GM19324 (cell line): Measurements from ENCODE around the gene IFT20.

Experiments used
- ATAC-seq: cut with Tn5 transposase; IDR thresholded peaks from one replicate; pipeline ENCODE4 v1.9.1; 2021; ENCODE audit warnings: mild to moderate bottlenecking, moderate library complexity; ENCODE audit not compliant: unreplicated experiment, low FRiP score

Gene IFT20, protein sequence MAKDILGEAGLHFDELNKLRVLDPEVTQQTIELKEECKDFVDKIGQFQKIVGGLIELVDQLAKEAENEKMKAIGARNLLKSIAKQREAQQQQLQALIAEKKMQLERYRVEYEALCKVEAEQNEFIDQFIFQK

DNA sequence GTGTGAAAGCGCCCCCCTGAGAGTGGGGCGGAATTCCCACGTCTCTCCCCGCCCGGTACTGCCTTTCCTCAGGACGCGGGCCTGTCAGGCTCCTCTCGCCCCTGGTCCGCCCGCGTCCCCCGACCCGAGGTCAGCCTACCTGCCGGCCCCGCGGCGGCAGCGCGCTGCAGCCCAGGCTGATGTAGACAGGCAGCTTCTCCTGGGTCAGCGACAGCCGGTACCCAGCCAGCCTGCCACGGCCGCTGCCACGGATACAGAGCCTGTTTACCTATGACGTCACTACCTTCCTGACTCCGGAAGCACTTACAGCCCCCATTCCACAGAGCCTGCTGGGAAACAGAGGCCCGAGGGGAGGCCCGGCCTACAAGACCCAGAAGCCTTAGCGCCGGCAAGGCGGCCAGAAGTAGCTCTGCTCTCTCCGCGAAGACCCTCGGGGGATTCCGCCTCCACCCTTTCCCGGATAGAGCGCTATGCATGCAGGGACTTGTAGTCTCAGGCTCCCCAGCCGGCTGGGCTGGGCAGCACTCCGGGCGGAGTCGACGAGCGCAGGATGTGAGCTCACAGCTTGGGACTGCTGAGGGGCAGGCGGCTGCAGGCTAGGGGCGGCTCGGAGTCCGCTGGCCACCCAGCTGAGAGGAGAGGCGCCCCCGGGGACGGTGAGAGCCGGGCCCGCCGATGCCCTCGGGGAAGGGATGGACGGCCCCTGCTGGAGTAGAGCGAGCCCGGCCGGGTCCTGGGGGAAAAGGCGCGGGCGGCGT lies at the start of gene IFT20, which contains the start of gene TNFAIP1:
TSS of gene IFT20 (minus strand) at position 272 of the 758 bp plus-strand sequence. CDS start 3,487 bp downstream, outside the sequence.
TSS of gene TNFAIP1 (plus strand) at position 561 of the 758 bp plus-strand sequence. CDS start 3,761 bp downstream, outside the sequence.
- peak; percentile 97 for ATAC-seq

DNA sequence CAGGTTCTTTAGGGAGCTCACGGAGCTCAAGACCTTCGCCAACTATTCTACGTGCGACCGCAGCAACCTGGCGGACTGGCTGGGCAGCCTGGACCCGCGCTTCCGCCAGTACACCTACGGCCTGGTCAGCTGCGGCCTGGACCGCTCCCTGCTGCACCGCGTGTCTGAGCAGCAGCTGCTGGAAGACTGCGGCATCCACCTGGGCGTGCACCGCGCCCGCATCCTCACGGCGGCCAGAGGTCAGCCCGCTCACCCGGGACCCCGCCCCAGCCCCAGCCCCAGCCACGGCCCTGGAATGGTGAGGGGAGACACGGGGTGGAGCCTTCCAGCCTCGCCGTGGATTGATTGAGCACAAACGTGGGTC lies 49.7 kb upstream of the IFT20 start:
- ATAC-seq = no peak

DNA sequence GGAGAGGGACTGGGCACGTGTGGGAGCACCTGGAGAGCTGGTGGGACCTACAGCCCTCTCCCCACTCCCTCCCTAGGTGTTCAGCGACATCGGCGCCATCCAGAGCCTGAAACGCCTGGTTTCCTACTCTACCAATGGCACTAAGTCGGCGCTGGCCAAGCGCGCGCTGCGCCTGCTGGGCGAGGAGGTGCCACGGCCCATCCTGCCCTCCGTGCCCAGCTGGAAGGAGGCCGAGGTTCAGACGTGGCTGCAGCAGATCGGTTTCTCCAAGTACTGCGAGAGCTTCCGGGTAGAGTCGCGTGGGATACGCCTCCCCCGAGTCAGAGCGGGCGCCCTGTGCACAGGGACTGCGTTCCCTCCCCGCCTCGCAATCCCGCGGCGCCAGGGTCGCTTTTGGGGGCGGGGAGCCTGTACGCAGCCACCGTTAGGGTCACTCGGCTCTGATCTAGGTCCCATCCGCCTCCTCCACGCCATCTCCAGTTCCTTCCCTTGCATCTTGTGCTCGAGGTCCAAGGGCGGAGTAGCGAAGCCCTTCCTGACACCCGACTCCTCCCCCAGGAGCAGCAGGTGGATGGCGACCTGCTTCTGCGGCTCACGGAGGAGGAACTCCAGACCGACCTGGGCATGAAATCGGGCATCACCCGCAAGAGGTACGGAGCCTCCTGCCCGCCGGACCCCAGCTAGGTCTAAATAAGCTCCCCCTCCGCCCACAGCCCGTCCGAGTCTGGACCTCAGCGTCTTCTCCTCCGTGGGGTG lies 49.2 kb upstream of the IFT20 start:
- ATAC-seq = no peak

DNA sequence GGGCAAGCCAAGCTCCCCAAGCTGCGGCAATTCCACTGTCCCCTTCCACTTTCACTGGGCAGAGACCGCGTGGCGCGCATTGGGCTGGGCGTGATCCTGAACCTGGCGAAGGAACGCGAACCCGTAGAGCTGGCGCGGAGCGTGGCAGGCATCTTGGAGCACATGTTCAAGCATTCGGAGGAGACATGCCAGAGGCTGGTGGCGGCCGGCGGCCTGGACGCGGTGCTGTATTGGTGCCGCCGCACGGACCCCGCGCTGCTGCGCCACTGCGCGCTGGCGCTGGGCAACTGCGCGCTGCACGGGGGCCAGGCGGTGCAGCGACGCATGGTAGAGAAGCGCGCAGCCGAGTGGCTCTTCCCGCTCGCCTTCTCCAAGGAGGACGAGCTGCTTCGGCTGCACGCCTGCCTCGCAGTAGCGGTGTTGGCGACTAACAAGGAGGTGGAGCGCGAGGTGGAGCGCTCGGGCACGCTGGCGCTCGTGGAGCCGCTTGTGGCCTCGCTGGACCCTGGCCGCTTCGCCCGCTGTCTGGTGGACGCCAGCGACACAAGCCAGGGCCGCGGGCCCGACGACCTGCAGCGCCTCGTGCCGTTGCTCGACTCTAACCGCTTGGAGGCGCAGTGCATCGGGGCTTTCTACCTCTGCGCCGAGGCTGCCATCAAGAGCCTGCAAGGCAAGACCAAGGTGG lies 46.0 kb upstream of the IFT20 start:
- ATAC-seq = no peak

DNA sequence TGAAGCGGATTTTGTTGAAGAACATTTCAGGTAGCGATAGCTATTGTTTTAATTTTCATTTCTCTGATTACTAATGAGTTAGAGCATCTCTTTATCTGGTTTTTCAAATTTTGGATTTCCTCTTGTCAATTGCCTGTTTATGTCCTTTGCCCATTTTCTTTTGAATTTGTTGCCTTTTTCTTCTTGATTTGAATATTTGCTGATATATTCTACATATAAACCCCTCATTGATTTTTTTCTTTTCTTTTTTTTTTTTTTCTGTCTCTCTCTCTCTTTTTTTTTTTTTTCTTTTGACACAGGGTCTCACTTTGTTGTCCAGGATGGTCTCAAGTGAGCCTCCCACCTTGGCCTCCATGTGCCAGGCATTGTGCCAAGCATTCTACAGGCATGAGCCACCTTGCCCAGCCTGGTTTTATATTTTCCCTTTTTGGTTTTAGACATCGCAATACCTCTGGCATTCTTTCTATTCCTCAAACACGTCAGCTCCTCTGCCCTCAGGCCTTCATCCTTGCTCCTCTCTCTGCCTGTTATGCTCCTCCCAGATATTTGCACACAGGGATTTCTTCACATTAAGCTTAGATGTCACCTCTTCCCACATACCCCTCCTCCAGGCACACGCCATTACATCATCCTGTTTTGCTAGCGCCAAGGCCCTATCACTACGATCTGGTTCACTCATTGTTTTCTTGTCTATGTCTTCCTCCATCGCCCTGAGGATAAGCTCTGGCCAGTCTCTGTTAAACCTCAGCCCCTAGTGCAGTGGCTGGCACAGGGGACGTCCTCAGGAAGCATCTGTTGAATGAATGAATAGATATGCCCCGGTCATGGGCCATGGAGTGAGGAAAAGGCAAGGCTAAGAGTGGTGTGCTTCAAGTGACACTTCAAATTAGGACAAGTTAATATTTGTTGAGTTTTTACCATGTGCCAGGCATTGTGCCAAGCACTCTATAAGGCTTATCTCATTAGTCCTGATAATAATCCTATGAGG lies 44.8 kb upstream of the IFT20 start:
- no peak for ATAC-seq

DNA sequence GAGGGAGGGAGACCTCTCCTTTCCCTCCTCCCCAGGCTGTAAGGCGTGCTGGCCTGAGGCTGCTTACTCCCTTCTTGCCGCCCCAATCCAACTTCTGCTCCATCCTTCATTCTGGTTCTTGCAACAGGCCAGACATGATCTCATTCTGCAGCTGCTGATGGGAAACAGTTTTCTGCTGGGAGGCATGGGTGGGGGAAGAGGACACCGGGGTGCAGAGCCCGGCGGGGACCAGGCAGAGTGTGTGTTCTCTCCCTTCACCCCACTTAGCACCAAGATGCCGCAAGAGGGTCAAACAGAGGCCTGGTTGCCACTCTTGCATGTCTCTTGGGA lies 37.6 kb upstream of the IFT20 start:
- ATAC-seq = no peak

DNA sequence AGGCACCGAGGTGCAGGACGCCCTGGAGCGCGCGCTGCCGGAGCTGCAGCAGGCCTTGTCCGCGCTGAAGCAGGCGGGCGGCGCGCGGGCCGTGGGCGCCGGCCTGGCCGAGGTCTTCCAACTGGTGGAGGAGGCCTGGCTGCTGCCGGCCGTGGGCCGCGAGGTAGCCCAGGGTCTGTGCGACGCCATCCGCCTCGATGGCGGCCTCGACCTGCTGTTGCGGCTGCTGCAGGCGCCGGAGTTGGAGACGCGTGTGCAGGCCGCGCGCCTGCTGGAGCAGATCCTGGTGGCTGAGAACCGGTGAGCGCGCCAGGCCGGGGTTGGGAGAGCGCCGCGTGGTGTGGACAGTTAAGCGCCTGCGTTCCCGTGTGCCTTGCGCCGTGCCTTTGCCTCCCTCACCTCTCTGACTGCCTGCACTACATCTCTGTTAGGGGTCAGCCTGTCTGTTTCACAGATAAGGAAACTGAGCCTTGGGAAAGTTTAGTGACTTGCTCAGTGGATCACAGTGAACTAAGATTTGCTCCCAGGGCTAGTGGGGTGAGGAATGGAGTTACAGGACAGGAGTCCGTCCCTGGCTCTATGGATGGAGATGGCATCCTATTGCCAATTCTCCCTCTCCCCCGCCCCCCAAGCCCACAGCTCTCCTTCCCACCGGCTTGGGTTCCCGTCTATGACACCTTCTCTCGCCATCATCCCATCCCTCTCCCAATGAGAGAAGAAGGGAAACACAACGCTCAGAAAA lies 37.1 kb upstream of the IFT20 start:
- peak; percentile 16 for ATAC-seq

DNA sequence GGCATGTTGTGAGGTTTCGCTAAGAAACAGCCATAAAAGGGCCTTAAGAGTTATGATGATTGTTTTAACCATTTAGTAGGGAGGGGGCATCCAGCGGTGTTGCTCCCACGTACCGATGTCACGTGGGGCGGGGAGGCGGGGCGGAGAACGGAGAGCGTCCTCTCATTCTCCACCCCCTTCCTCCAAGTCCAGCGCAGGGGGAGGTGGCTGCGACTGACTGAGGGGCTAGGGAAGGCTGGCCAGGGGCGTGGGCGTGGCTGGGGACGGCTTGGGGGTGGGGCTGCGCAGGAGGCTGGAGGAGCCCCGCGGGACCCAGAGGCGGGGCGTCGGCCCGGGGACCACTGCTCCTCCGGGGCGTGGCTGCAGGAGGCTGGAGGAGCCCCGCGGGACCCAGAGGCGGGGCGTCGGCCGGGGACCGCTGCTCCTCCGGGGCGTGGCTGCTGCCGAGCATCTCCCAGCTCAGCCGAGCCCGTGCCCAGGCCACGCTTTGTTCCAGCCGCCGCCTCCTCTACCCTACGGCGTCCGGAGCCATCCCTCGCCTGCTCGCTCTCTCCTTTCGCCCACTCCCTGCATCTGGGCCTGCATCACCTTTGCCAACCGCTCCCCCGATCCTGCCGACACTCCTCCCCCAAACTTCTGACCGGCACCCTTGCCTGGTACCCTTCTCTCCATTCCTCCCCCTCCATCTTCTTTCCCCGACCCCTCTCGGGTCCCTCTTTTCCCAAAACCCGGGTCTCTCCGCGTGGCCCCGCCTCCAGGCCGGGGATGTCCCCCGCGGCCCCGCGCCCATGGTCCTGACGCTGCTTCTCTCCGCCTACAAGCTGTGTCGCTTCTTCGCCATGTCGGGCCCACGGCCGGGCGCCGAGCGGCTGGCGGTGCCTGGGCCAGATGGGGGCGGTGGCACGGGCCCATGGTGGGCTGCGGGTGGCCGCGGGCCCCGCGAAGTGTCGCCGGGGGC lies 36.3 kb upstream of the IFT20 start, which contains the start of gene SARM1:
TSS of gene SARM1 (plus strand) at position 450 of the 958 bp plus-strand sequence. CDS start at position 789, 339 bp downstream.
- ATAC-seq = peak; percentile 81

DNA sequence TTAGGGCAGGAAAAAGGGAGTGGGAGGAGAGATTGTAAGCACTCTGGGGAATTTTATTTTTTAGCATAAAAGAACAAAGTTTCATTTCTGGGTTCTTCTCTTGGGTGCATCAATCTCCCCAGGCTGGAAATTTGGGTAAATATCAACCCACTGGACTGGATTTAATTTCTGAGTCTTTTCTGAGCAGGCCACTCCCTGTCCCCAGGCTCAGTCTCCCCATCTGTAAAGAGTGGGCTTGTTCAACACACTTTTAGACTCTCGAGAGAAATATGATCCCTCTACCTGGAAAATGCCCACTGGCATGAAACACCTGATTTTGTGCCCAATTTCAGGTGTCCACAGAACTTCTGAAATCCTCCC lies 35.5 kb upstream of the IFT20 start:
- no peak for ATAC-seq

DNA sequence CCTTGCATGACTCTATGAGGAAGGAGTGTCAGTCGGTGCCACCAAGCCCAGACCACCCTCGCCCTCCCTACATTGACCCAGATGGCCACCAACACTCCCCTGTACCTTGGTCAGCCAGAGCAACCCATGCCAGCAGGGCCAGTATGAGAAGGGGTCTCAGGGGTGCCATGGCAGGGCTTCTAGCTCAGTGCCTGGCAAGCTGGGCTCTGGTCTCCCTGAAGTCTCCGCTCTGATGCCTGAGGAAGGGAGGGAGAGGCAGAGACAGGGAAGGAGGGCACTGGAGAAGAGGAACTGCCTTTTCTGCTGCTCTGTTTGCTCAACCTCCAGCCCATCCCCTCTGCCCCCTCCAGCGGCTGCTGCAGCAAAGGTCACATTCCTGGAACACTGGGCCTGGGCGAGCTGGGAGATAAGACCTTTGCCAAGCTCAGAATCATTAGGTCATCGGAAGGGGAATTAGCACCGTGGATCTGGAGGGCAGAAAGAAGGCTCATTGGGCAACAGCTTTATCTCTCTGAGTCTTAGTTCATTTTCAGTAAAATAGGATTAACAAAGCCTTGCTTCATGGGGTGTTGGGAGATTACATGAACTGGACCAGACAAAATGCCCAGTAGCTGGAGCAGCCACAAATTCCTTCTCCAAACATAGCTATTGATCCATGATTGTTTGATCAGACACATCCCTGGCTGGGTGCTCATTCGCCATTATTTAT lies 34.9 kb upstream of the IFT20 start, which contains the start of gene VTN:
TSS of gene VTN (minus strand) at position 273 of the 709 bp plus-strand sequence. CDS start at position 169, 104 bp downstream.
- ATAC-seq = no peak

DNA sequence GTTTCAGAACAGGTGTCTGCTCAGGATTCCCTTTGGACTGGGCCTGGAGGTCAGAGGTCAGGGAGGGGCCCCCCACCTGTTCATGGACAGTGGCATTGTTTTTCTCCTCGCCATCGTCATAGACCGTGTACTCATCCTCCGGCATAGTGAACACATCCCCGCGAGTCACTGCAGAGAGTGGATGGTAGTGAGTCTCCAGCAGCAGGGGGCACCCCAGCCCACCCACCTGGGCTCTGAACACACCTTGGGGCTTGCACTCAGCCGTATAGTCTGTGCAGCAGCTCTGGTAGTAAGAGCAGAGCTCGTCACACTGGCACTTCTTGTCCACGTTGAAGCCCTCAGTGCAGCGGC lies 34.4 kb upstream of the IFT20 start:
- ATAC-seq = no peak

DNA sequence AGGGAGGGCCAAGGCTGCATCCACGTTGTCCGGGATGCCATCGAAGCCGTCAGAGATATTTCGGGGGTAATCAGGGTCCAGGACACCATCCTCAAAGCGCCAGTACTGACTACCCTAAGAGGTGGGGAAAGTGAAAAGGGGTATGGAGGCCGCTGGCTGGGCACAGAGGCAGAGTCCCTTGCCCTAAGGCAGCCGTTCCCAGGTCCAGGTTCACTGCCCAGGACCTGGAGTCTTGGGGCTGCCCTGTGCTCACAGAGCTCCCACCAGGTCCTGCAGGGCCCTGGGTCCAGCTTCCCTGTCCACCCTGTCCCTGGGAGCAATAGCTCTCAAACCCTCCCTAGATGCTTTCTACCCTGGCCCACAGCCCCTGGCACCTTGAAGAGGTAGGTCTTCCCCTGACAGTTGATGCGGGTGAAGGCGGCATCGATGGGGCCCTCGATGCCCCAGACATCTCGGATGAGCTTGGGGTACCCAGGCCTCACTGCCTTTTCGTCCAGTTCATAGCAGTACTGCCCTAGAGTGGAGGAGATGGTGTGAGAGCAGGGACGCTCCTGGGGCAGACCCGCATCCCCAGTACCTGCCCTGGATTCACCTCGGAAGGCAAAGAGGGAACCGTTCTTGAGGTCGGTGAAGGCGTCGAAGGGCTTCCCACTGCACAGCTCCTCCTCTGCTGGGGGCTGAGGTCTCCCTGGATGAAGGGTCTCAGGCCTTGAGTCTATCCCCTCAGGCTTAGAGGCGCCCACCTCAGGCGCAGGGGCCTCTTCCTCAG lies 33.8 kb upstream of the IFT20 start:
- ATAC-seq = no peak

DNA sequence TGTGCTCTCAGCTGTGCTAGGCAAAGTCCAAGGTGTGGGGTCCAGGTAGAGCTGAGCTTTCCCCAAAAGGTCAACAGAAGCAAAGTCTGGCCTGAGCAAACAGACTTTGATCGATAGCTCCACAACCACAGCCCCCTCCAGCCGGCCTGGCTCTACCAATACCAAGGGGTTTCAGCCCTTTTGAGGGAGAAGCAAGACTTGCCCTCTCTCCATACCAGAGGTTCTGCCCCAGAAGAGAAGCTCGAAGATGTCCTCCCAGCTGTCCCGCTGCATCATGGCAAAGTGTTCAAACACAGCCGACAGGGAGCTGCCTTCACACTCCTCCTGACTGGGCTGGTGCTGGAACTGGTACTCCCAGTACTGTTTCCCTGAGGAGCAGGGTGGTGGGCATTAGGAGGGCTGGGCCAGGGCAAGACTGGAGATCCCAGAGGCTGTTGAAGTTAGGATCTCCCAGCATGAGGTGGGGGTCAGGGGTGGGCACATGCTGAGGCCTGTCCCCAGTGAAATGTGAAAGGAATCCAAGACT lies 33.1 kb upstream of the IFT20 start:
- no peak for ATAC-seq

DNA sequence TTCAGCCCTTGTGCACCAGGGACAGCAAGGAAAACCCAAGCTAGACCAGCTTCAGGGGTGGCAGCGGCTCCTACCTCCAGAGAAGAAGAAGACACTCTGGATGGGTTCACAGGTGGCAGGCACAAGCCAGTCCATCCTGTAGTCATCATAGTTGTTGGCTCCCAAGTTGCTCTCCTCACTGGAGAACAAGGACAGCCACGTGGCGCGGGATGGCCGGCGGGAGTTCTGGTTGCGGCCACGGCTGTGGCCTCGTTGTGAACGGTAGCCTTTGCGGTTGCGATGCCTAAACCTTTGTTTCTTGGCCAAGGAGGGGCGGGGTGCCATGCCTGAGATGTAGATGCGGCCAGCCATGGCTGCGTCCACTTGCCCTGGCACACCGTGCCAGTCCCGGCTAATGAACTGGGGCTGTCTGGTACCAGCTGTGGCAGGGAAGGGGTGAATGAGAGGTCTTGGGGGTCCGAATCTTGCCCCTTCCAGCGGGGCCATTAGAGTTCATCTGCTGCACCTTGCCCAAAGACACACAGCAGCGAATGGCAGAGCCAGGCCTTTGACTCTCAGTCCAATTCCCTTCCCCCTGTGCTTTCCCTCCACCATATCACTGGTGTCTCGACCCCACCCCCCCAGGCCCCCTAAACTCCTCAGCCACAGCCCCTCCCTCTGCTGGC lies 32.5 kb upstream of the IFT20 start:
- no peak for ATAC-seq

DNA sequence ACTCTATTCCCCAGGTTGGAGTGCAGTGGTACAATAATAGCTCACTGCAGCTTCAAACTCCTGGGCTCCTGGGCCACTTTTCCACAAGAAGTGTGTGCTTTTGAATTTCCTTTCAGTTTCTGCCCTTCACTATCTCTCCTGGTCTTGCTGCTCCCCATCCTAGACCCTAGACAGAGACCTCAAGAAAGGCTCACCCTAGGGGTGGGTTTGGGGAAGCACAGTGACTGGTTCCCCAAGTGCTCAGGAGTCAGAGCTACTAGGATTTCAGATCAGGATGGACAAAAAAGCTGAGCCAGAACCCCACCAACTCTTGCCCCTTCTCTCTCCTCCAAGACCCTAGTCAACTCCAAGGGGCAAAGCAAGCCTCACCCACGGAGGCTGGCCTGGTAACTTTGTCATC lies 31.3 kb upstream of the IFT20 start:
- no peak for ATAC-seq

DNA sequence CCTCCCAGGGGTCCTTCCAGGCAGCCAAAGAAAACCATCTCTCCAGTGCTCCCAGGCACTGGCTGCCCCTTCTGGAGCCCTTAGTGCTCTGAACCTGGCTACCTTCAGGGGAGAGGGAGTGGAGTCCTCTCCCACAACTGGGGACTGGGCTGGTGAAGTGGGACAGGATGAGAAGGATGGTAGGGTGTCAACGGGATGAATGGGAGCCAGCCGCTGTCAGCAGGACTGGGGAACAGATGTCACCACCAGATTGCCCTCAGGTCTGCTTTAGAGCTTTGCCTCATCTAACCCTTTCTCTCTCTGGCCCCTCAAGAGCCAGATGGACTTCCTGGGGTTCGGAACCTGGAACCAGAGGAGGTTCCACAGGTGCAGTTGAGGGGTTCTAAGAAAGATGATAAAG lies 30.2 kb upstream of the IFT20 start:
- no peak for ATAC-seq
